HG03108 (cell line): ENCODE results near the gene DDIAS.
"Not testable (repeated sequence)": the region's sequence is repeated elsewhere in the genome, so short reads cannot be mapped to it uniquely, and the experiment has no call there.

ENCODE experiments used
- ATAC-seq: cut with Tn5 transposase; IDR thresholded peaks from one replicate; pipeline ENCODE4 v1.9.1; 2021; ENCODE audit warnings: moderate library complexity; ENCODE audit not compliant: unreplicated experiment

The DDIAS gene

GRCh38 chr11:82890002-82890341 is 11.6 kb upstream of the DDIAS start:
- ATAC-seq: no peak

GRCh38 chr11:82890936-82891335 is 10.6 kb upstream of the DDIAS start:
- ATAC-seq: no peak

- no peak for ATAC-seq
Observed at GRCh38 chr11:82892611-82893169, 8.8 kb upstream of the DDIAS start.

GRCh38 chr11:82895437-82896091 is 6.0 kb upstream of the DDIAS start:
- ATAC-seq: no peak

- ATAC-seq: no peak
Observed at GRCh38 chr11:82896183-82896582, 5.4 kb upstream of the DDIAS start.

GRCh38 chr11:82898241-82898640 is 3.3 kb upstream of the DDIAS start:
- ATAC-seq: no peak

GRCh38 chr11:82899186-82899820 is 2.2 kb upstream of the DDIAS start:
- ATAC-seq: no peak

GRCh38 chr11:82899957-82900276 is 1.6 kb upstream of the DDIAS start:
- no peak for ATAC-seq

- peak; percentile 80 for ATAC-seq
Observed at GRCh38 chr11:82900277-82901164, 1.0 kb upstream of the DDIAS start, which contains the start of gene PRCP. TSS of gene PRCP (minus strand) at chr11:82900430. CDS start at chr11:82900402, 28 bp downstream.

- no peak for ATAC-seq
Observed at GRCh38 chr11:82901922-82902485, 468 bp downstream of the DDIAS start.

- ATAC-seq: no peak
Observed at GRCh38 chr11:82902880-82903279, 1.3 kb downstream of the DDIAS start.

GRCh38 chr11:82903843-82904586 is 2.5 kb downstream of the DDIAS start:
- ATAC-seq: no peak

GRCh38 chr11:82906236-82906635 is 4.7 kb downstream of the DDIAS start:
- ATAC-seq: no peak

- ATAC-seq: no peak
Observed at GRCh38 chr11:82906931-82907330, 5.4 kb downstream of the DDIAS start.

- ATAC-seq: no peak
Observed at GRCh38 chr11:82907371-82907770, 5.8 kb downstream of the DDIAS start.

GRCh38 chr11:82908311-82908710 is 6.8 kb downstream of the DDIAS start:
- ATAC-seq: no peak

GRCh38 chr11:82909015-82909640 is 7.6 kb downstream of the DDIAS start:
- no peak for ATAC-seq

- not testable (repeated sequence) for ATAC-seq
Observed at GRCh38 chr11:82919786-82920185, 18.2 kb downstream of the DDIAS start.

- not testable (repeated sequence) for ATAC-seq
Observed at GRCh38 chr11:82920227-82920626, 18.7 kb downstream of the DDIAS start.
